WTC11 (cell line): ENCODE measurements around the gene EDN2.

Experiments
- CTCF ChIP-seq: fragments of 200-600 bp; IDR thresholded peaks from 2 replicates; pipeline ENCODE4 v1.8.0; 2022; ENCODE audit warnings: antibody characterized with exemption
- ZNF232 ChIP-seq: sonication (generic); formaldehyde crosslinking; IDR thresholded peaks from 2 replicates; pipeline ENCODE4 v1.8.0; 2022; ENCODE audit warnings: mild to moderate bottlenecking, missing genetic modification reagents

DNA sequence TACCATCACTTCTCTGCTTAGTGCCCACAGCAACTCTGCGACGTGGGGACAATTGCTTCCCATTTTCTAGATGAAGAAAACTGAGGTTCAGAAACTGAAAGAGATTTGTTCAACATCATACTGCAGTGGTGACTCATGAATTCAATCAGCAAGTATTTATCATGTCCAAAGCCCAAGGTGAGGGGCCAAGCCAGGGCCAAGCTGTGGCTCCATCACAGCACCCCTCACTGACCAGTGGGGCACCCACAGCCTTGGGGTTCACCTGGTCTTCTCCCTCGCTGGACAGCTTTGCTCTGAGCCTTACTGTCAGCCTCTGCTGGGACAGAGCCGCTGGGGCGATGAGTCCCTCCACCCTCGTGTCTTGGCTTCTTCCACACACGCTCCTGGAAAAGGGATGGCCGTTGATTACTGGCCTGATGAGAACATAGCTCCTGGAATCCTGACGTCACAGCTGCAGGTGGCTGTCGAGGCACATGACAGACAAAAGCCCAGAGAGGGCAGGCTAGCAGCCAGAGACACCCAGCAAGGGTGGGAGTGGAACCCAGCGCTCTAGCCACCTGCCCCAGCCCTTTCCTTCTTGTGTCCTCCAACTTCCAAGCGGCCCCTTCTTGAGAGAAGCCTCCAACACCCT lies 6.2 kb downstream of the EDN2 start:
- no peak for TF ChIP-seq ZNF232 (CRISPR knock-in tag)
- no peak for TF ChIP-seq CTCF
